HCT116 (cell line): ENCODE measurements around the gene ABCB1. TPM values are rescaled to one million over a fixed set of nuclear protein-coding genes. Genes with fewer than 3 reads are reported as not detected.

Experiments used
- ATAC-seq: fragments of 200-7000 bp; cut with Tn5 transposase; 2 replicates; pipeline ENCODE4 v1.9.1; 2020; ENCODE audit warnings: mild to moderate bottlenecking, moderate library complexity
- BruUV-seq: library from RNA; stranded (reverse); fragments of 400-500 nt; replicated peaks from 2 replicates; lab custom pipeline; 2021; lab: Mats Ljungman, UMichigan
- CTCF ChIA-PET: fragments of 300-600 bp; sonication (Branson Sonifier 250); formaldehyde crosslinking; loops from one replicate; lab custom pipeline; 2021; ENCODE audit warnings: antibody characterized with exemption; lab: Charles Lee
- POLR2A ChIA-PET: fragments of 300-600, 350-600 bp; sonication (Branson Sonifier 250); formaldehyde crosslinking; loops from one replicate; lab custom pipeline; 2021; ENCODE audit warnings: antibody characterized with exemption; lab: Charles Lee
- RAD21 ChIA-PET, 2 experiments: fragments of 300-600 bp; sonication (Branson Sonifier 250); formaldehyde crosslinking; loops; one replicate each; lab custom pipeline; 2023; ENCODE audit warnings: low total read pairs in 2 of 2; ENCODE audit not compliant: uncharacterized antibody in 2 of 2, unreplicated experiment in 2 of 2, low non-redundant PET in 1 of 2; lab: Charles Lee
- DNase-seq: peaks from one replicate; pipeline ENCODE4 v3.0.0-alpha.2; 2010; ENCODE audit warnings: low read depth, low spot score
- H2AFZ ChIP-seq: fragments of 200-600 bp; shearing (Covaris generic), sonication (generic); 2 replicates; pipeline ENCODE4 v1.6.1; 2017; ENCODE audit warnings: low read depth, mixed run types, mixed read lengths, antibody characterized with exemption, low read length; ENCODE audit not compliant: poor library complexity, severe bottlenecking
- H3K27ac ChIP-seq: 2 replicates; pipeline ENCODE4 v1.5.1; 2012; ENCODE audit warnings: low read depth, low read length
- H3K27me3 ChIP-seq: fragments of 200-600 bp; sonication (generic); 2 replicates; pipeline ENCODE4 v1.6.1; 2016; ENCODE audit warnings: mixed run types, low read length, mixed read lengths; ENCODE audit not compliant: insufficient read depth
- H3K36me3 ChIP-seq, 2 experiments: fragments of 200-500 bp in 1 of 2; fragments of 200-600 bp in 1 of 2; sonication (Bioruptor generic) in 1 of 2; sonication (generic) in 1 of 2; 2 replicates each; pipeline versions ENCODE4 v1.5.1 to v1.6.1; 2014 to 2016; ENCODE audit warnings: low read length in 2 of 2, inconsistent platforms in 1 of 2, mixed read lengths in 1 of 2, mixed run types in 1 of 2; ENCODE audit not compliant: insufficient read depth in 2 of 2, control insufficient read depth in 1 of 2
- H3K4me1 ChIP-seq, 2 experiments: fragments of 200-600 bp in 1 of 2; sonication (generic) in 1 of 2; 2 replicates each; pipeline versions ENCODE4 v1.5.1 to v1.6.1; 2012 to 2017; ENCODE audit warnings: low read length in 2 of 2, inconsistent platforms in 1 of 2, mild to moderate bottlenecking in 1 of 2, mixed read lengths in 1 of 2, mixed run types in 1 of 2, moderate library complexity in 1 of 2; ENCODE audit not compliant: insufficient read depth in 2 of 2, control insufficient read depth in 1 of 2
- H3K4me2 ChIP-seq: fragments of 200-600 bp; sonication (generic); 2 replicates; pipeline ENCODE4 v1.6.1; 2017; ENCODE audit warnings: mixed run types, low read length, mixed read lengths
- H3K4me3 ChIP-seq, 2 experiments: fragments of 200-600 bp in 1 of 2; sonication (generic) in 1 of 2; replicated peaks in 1 of 2; 2 replicates each; pipeline ENCODE4 v1.5.1; 2011 to 2016; ENCODE audit warnings: low read length in 2 of 2, control low read depth in 1 of 2, low read depth in 1 of 2, mild to moderate bottlenecking in 1 of 2, mixed read lengths in 1 of 2, mixed run types in 1 of 2
- H3K79me2 ChIP-seq: fragments of 200-600 bp; sonication (generic); 2 replicates; pipeline ENCODE4 v1.6.1; 2017; ENCODE audit warnings: mild to moderate bottlenecking, mixed run types, low read length, moderate library complexity, mixed read lengths; ENCODE audit not compliant: insufficient read depth
- H3K9ac ChIP-seq: fragments of 200-600 bp; sonication (generic); 2 replicates; pipeline ENCODE4 v1.6.1; 2016; ENCODE audit warnings: low read length, mixed read lengths
- H3K9me2 ChIP-seq: fragments of 200-600 bp; sonication (generic), shearing (Covaris generic); 2 replicates; pipeline ENCODE4 v1.6.1; 2017; ENCODE audit warnings: mixed run types, mild to moderate bottlenecking, moderate library complexity; ENCODE audit not compliant: insufficient read depth
- H3K9me3 ChIP-seq, 2 experiments: fragments of 200-500 bp in 1 of 2; fragments of 200-600 bp in 1 of 2; sonication (Bioruptor generic) in 1 of 2; sonication (generic) in 1 of 2; 2 replicates each; pipeline ENCODE4 v1.6.1; 2014 to 2017; ENCODE audit warnings: low read length in 2 of 2, mixed read lengths in 2 of 2, inconsistent platforms in 1 of 2, low read depth in 1 of 2, mild to moderate bottlenecking in 1 of 2, mixed run types in 1 of 2, moderate library complexity in 1 of 2; ENCODE audit not compliant: control insufficient read depth in 1 of 2, insufficient read depth in 1 of 2
- H4K20me1 ChIP-seq: fragments of 200-600 bp; sonication (generic), shearing (Covaris generic); 2 replicates; pipeline ENCODE4 v1.6.1; 2017; ENCODE audit warnings: mixed run types, mild to moderate bottlenecking, moderate library complexity; ENCODE audit not compliant: insufficient read depth
- CEBPB ChIP-seq: IDR thresholded peaks from 2 replicates; pipeline ENCODE4 v1.6.1; 2012; ENCODE audit warnings: low read depth
- EGR1 ChIP-seq: IDR thresholded peaks from 2 replicates; pipeline ENCODE4 v1.6.1; 2012; ENCODE audit warnings: low read depth
- ELF1 ChIP-seq: IDR thresholded peaks from 2 replicates; pipeline ENCODE4 v1.6.1; 2012; ENCODE audit warnings: low read depth, borderline replicate concordance
- JUND ChIP-seq: IDR thresholded peaks from 2 replicates; pipeline ENCODE4 v1.6.1; 2012
- POLR2A ChIP-seq: IDR thresholded peaks from 2 replicates; pipeline ENCODE4 v1.7.0; 2011; ENCODE audit warnings: borderline replicate concordance; ENCODE audit not compliant: insufficient read depth, insufficient read length; ENCODE audit errors: extremely low read depth
- POLR2AphosphoS5 ChIP-seq: IDR thresholded peaks from 2 replicates; pipeline ENCODE4 v1.6.1; 2011; ENCODE audit warnings: mild to moderate bottlenecking, low read depth, low read length, moderate library complexity
- SIN3A ChIP-seq: IDR thresholded peaks from 2 replicates; pipeline ENCODE4 v1.6.1; 2012; ENCODE audit warnings: low read depth
- SP1 ChIP-seq: IDR thresholded peaks from 2 replicates; pipeline ENCODE4 v1.6.1; 2012; ENCODE audit warnings: low read depth
- SRF ChIP-seq: IDR thresholded peaks from 2 replicates; pipeline ENCODE4 v1.6.1; 2012; ENCODE audit warnings: low read depth
- TCF7L2 ChIP-seq: IDR thresholded peaks from 2 replicates; pipeline ENCODE4 v1.7.0; 2011; ENCODE audit warnings: borderline replicate concordance, inconsistent platforms; ENCODE audit not compliant: insufficient read depth, insufficient read length; ENCODE audit errors: extremely low read depth
- YY1 ChIP-seq: IDR thresholded peaks from 2 replicates; pipeline ENCODE4 v1.6.1; 2011; ENCODE audit warnings: low read length, low read depth, moderate library complexity, mild to moderate bottlenecking; ENCODE audit not compliant: insufficient replicate concordance; ENCODE audit errors: extremely low read depth
- ZNF274 ChIP-seq: fragments of 200-500 bp; sonication (Bioruptor generic); IDR thresholded peaks from 2 replicates; pipeline ENCODE4 v1.6.1; 2014; ENCODE audit warnings: mild to moderate bottlenecking, low read depth, low read length, inconsistent platforms
- intact Hi-C: fragments of 100-400 bp; cut with micrococcal nuclease; formaldehyde crosslinking; loops from 2 replicates; pipeline ENCODE4 v1.10.0; 2022
- total RNA-seq: library from RNA; stranded (reverse); gene quantifications from one replicate; pipeline ENCODE4 v1.2.1, GENCODE V29; 2021; ENCODE audit not compliant: unreplicated experiment
- TF ChIP-seq, protein P1 (sequence below): IDR thresholded peaks from 2 replicates; pipeline ENCODE4 v1.6.1; 2012
- TF ChIP-seq, protein P2 (sequence below): IDR thresholded peaks from 2 replicates; pipeline ENCODE4 v1.6.1; 2012; ENCODE audit warnings: low read depth
- TF ChIP-seq, protein P3 (sequence below), 3 experiments: fragments of 200-600 bp in 1 of 3; sonication (generic) in 1 of 3; IDR thresholded peaks in 2 of 3; conservative IDR thresholded peaks in 1 of 3; 2 replicates each; pipeline ENCODE4 v1.5.1; 2012 to 2017; ENCODE audit warnings: low read depth in 2 of 3, low read length in 2 of 3, antibody characterized with exemption in 1 of 3, borderline replicate concordance in 1 of 3, control low read depth in 1 of 3, mild to moderate bottlenecking in 1 of 3, mixed read lengths in 1 of 3, mixed run types in 1 of 3, moderate library complexity in 1 of 3; ENCODE audit not compliant: insufficient read depth in 1 of 3

Gene ABCB1
- total RNA-seq, 1 experiment from 2014 or later, result 1.8 TPM

DNA sequence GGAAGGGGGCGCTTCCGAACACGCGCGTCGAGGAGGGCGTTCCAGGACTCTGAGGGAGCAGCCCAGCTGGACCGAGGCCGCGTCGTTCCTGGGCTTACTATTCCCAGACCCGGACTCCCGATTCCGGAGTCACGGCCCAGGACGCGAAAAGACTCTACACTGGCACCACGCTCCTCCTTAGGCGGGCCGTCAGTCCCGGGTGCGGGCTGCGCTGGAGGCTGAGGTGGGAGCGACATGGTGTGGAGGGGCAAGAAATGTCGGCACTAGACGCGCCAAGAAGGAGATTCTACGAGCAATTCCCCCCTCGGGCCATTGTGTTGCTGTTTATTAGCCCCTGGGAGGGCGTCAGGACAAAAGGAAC is 26.9 kb upstream of the ABCB1 start (continued):
- no peak for TF ChIP-seq EGR1

GRCh38 chr7:87625101-87625500 is 24.4 kb upstream of the ABCB1 start:
- peaks cover 4 to 11% of the 10 kb centered on the region in 2 experiments; a peak in 3 of 4 replicates for H3K4me1 ChIP-seq
- H3K27ac ChIP-seq, result no peak overlapping the region
- intact Hi-C loops, result no loop called here
- H3K4me3 ChIP-seq, result 0 out of 4 replicates have a peak overlapping the region, but pooled peaks of 1 of the 2 experiments have one; percentile 1
- H3K9ac ChIP-seq, result no peak overlapping the region
- no peaks in the 10 kb centered on the region for H3K9me3 ChIP-seq
- ATAC-seq (no peak), DNase-seq (no peak)
- H3K4me2 ChIP-seq, result peak overlapping the region; percentile 46
- CTCF ChIA-PET, result interaction anchor here (1.0 to 2.1 kb wide), 3 partner anchors 17 to 120 kb away, joined by 3 to 43 read pairs (median 4); no protein-coding TSS in a partner anchor
- TF ChIP-seq EGR1 (no peak), ELF1 (no peak), ZNF274 (no peak), POLR2A (no peak), YY1 (no peak), CEBPB (no peak), SIN3A (no peak), JUND (no peak), POLR2AphosphoS5 (no peak), SP1 (no peak), TCF7L2 (no peak), SRF (no peak)
- TF ChIP-seq, protein P1, sequence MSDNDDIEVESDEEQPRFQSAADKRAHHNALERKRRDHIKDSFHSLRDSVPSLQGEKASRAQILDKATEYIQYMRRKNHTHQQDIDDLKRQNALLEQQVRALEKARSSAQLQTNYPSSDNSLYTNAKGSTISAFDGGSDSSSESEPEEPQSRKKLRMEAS, result no peak
- TF ChIP-seq, protein P2, sequence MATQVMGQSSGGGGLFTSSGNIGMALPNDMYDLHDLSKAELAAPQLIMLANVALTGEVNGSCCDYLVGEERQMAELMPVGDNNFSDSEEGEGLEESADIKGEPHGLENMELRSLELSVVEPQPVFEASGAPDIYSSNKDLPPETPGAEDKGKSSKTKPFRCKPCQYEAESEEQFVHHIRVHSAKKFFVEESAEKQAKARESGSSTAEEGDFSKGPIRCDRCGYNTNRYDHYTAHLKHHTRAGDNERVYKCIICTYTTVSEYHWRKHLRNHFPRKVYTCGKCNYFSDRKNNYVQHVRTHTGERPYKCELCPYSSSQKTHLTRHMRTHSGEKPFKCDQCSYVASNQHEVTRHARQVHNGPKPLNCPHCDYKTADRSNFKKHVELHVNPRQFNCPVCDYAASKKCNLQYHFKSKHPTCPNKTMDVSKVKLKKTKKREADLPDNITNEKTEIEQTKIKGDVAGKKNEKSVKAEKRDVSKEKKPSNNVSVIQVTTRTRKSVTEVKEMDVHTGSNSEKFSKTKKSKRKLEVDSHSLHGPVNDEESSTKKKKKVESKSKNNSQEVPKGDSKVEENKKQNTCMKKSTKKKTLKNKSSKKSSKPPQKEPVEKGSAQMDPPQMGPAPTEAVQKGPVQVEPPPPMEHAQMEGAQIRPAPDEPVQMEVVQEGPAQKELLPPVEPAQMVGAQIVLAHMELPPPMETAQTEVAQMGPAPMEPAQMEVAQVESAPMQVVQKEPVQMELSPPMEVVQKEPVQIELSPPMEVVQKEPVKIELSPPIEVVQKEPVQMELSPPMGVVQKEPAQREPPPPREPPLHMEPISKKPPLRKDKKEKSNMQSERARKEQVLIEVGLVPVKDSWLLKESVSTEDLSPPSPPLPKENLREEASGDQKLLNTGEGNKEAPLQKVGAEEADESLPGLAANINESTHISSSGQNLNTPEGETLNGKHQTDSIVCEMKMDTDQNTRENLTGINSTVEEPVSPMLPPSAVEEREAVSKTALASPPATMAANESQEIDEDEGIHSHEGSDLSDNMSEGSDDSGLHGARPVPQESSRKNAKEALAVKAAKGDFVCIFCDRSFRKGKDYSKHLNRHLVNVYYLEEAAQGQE, result no peak
- TF ChIP-seq, protein P3, sequence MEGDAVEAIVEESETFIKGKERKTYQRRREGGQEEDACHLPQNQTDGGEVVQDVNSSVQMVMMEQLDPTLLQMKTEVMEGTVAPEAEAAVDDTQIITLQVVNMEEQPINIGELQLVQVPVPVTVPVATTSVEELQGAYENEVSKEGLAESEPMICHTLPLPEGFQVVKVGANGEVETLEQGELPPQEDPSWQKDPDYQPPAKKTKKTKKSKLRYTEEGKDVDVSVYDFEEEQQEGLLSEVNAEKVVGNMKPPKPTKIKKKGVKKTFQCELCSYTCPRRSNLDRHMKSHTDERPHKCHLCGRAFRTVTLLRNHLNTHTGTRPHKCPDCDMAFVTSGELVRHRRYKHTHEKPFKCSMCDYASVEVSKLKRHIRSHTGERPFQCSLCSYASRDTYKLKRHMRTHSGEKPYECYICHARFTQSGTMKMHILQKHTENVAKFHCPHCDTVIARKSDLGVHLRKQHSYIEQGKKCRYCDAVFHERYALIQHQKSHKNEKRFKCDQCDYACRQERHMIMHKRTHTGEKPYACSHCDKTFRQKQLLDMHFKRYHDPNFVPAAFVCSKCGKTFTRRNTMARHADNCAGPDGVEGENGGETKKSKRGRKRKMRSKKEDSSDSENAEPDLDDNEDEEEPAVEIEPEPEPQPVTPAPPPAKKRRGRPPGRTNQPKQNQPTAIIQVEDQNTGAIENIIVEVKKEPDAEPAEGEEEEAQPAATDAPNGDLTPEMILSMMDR (IDR thresholded peaks at IDR 0.05 in 2 of 3, conservative IDR thresholded peaks at IDR 0.05 in 1 of 3; ENCODE audit: borderline replicate concordance in 1 of 3, insufficient read depth in 1 of 3, low read depth in 2 of 3, low read length in 2 of 3), result no peak
- TF ChIP-seq, all 23 proteins: peak for 0
- H4K20me1 ChIP-seq, result no peaks in the 10 kb centered on the region
- H3K36me3 ChIP-seq, result no peaks in the 10 kb centered on the region
- no peaks in the 10 kb centered on the region for H3K9me2 ChIP-seq
- H3K79me2 ChIP-seq, result no peaks in the 10 kb centered on the region
- BruUV-seq, result no TSS peak
- no peaks in the 10 kb centered on the region for H3K27me3 ChIP-seq
- ChIA-PET POLR2A (no interaction called here), RAD21 (interaction anchor here in 1 of 2 experiments (1.0 kb wide), 1 partner anchor 119 kb away, joined by 4 read pairs; no protein-coding TSS in a partner anchor)
- H2AFZ ChIP-seq, result peak overlapping the region; percentile 23
